Loucy (cell line): ENCODE results near the gene CRISP2.

Source experiments
- H2AFZ ChIP-seq: fragments of 200-600 bp; sonication (generic); 2 replicates; pipeline ENCODE4 v1.6.0; 2016; ENCODE audit warnings: antibody characterized with exemption, mild to moderate bottlenecking, low read length, moderate library complexity
- H3F3A ChIP-seq: fragments of 200-600 bp; 2 replicates; pipeline ENCODE4 v1.6.0; 2016; ENCODE audit warnings: antibody characterized with exemption, low read depth, mild to moderate bottlenecking
- H3K27me3 ChIP-seq: fragments of 200-600 bp; sonication (generic); 2 replicates; pipeline ENCODE4 v1.6.1; 2014; ENCODE audit warnings: low read length, mild to moderate bottlenecking; ENCODE audit not compliant: insufficient read depth, poor library complexity, severe bottlenecking
- H3K36me3 ChIP-seq: fragments of 200-600 bp; sonication (generic); 2 replicates; pipeline ENCODE4 v1.6.1; 2016; ENCODE audit warnings: low read length; ENCODE audit not compliant: insufficient read depth
- H3K4me1 ChIP-seq: fragments of 200-600 bp; sonication (generic); 2 replicates; pipeline ENCODE4 v1.5.1; 2014; ENCODE audit warnings: low read length, mild to moderate bottlenecking; ENCODE audit not compliant: insufficient read depth, poor library complexity, severe bottlenecking
- H3K4me2 ChIP-seq: fragments of 200-600 bp; sonication (generic); 2 replicates; pipeline ENCODE4 v1.6.0; 2014; ENCODE audit warnings: antibody characterized with exemption, low read length, low read depth, mild to moderate bottlenecking; ENCODE audit not compliant: poor library complexity, severe bottlenecking
- H3K4me3 ChIP-seq: fragments of 200-600 bp; sonication (generic); 2 replicates; pipeline ENCODE4 v1.5.1; 2014; ENCODE audit warnings: low read length, mild to moderate bottlenecking, mixed read lengths; ENCODE audit not compliant: poor library complexity, severe bottlenecking
- H3K79me2 ChIP-seq: fragments of 200-600 bp; sonication (generic); 2 replicates; pipeline ENCODE4 v1.6.1; 2014; ENCODE audit warnings: low read length; ENCODE audit not compliant: insufficient read depth
- H3K9ac ChIP-seq: fragments of 200-600 bp; sonication (generic); 2 replicates; pipeline ENCODE4 v1.6.0; 2014; ENCODE audit warnings: mild to moderate bottlenecking, low read depth, low read length, moderate library complexity; ENCODE audit not compliant: poor library complexity, severe bottlenecking
- H3K9me2 ChIP-seq: fragments of 200-600 bp; sonication (generic); replicated peaks from 2 replicates; pipeline ENCODE4 v1.6.1; 2016; ENCODE audit warnings: low read depth, low read length, mixed read lengths
- H3K9me3 ChIP-seq: fragments of 200-600 bp; sonication (generic); 2 replicates; pipeline ENCODE4 v1.6.1; 2014; ENCODE audit warnings: mild to moderate bottlenecking, antibody characterized with exemption, low read length, low read depth; ENCODE audit not compliant: insufficient read depth
- H4K20me1 ChIP-seq: fragments of 200-600 bp; sonication (generic); 2 replicates; pipeline ENCODE4 v1.6.0; 2014; ENCODE audit warnings: antibody characterized with exemption, low read length, mild to moderate bottlenecking; ENCODE audit not compliant: insufficient read depth, poor library complexity, severe bottlenecking
- CTCF ChIP-seq: fragments of 200-600 bp; sonication (generic); conservative IDR thresholded peaks from 2 replicates; pipeline ENCODE4 v1.5.1; 2014; ENCODE audit warnings: mild to moderate bottlenecking, antibody characterized with exemption, low read length
- EZH2phosphoT487 ChIP-seq: fragments of 200-600 bp; IDR thresholded peaks from 2 replicates; pipeline ENCODE4 v1.6.1; 2018; ENCODE audit warnings: antibody characterized with exemption, mild to moderate bottlenecking, moderate library complexity, borderline replicate concordance

Gene CRISP2

GRCh38 chr6:49645139-49645538 lies 68.2 kb downstream of the CRISP2 start:
- no peaks in the 10 kb centered on the region for H3K9me2 ChIP-seq
- H3K4me3 ChIP-seq: no peak overlapping the region
- no peaks in the 10 kb centered on the region for H3K27me3 ChIP-seq
- H2AFZ ChIP-seq: no peak overlapping the region
- no peaks in the 10 kb centered on the region for H3K9me3 ChIP-seq
- no peak overlapping the region for H3K4me2 ChIP-seq
- H4K20me1 ChIP-seq: no peaks in the 10 kb centered on the region
- no peaks in the 10 kb centered on the region for H3K4me1 ChIP-seq
- no peaks in the 10 kb centered on the region for H3K36me3 ChIP-seq
- no peaks in the 10 kb centered on the region for H3F3A ChIP-seq
- TF ChIP-seq EZH2phosphoT487 (no peak), CTCF (no peak)
- H3K9ac ChIP-seq: no peak overlapping the region
- no peaks in the 10 kb centered on the region for H3K79me2 ChIP-seq
